ENCODE measurements around the gene PSMA5. TPM values are rescaled to one million over a fixed set of nuclear protein-coding genes. Genes with fewer than 3 reads are reported as not detected.

Gene PSMA5
- total RNA-seq, 1 donor from 2014 or later, result 84.9 TPM

- Mint-ChIP-seq H3K27me3 (ENCODE audit: unreplicated experiment) (peaks cover 4% of the 10 kb centered on the region), H3K9me3 (ENCODE audit: unreplicated experiment) (no peaks in the 10 kb centered on the region), H3K27ac (ENCODE audit: unreplicated experiment) (no peak overlapping the region), H3K4me1 (ENCODE audit: unreplicated experiment) (peaks cover 49% of the 10 kb centered on the region), H3K36me3 (ENCODE audit: low read depth, unreplicated experiment) (no peaks in the 10 kb centered on the region), H3K4me3 (ENCODE audit: unreplicated experiment) (no peak overlapping the region)
- no peak for DNase-seq (ENCODE audit: low spot score)
- TF ChIP-seq CTCF (IDR thresholded peaks at IDR 0.05; ENCODE audit: unreplicated experiment), result no peak
These were observed 34.0 kb downstream of the PSMA5 start for GRCh38 chr1:109392037-109392787.

DNA sequence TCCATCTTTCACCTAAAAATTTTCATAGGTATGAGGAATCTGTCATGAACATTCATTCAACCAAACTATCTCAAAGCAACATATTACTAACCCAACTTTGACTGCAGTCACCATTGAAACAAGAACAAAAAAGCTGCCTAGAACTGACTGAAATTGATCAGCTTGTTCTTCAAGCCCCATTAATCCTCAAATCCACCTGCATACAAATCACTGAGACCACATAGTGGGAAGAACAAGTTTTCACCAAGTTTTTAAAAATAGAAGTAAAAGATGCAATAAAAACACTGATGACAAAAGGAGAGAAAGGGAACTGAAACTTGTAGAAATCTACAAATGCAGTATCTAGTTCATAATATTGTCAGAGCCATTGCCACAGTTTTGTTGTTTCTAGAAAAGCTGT lies 34.6 kb downstream of the PSMA5 start:
- Mint-ChIP-seq H3K36me3 (ENCODE audit: low read depth, unreplicated experiment) (no peaks in the 10 kb centered on the region), H3K4me3 (ENCODE audit: unreplicated experiment) (no peak overlapping the region), H3K27ac (ENCODE audit: unreplicated experiment) (no peak overlapping the region), H3K4me1 (ENCODE audit: unreplicated experiment) (peaks cover 45% of the 10 kb centered on the region), H3K27me3 (ENCODE audit: unreplicated experiment) (no peaks in the 10 kb centered on the region), H3K9me3 (ENCODE audit: unreplicated experiment) (no peaks in the 10 kb centered on the region)
- TF ChIP-seq CTCF (IDR thresholded peaks at IDR 0.05; ENCODE audit: unreplicated experiment), result no peak
- DNase-seq (ENCODE audit: low spot score), result no peak

- TF ChIP-seq CTCF (IDR thresholded peaks at IDR 0.05; ENCODE audit: unreplicated experiment), result no peak
- no peaks in the 10 kb centered on the region for H3K36me3 Mint-ChIP-seq (ENCODE audit: low read depth, unreplicated experiment)
- peaks cover 43% of the 10 kb centered on the region for H3K4me1 Mint-ChIP-seq (ENCODE audit: unreplicated experiment)
- H3K27ac Mint-ChIP-seq (ENCODE audit: unreplicated experiment), result no peak overlapping the region
- H3K9me3 Mint-ChIP-seq (ENCODE audit: unreplicated experiment), result no peaks in the 10 kb centered on the region
- H3K4me3 Mint-ChIP-seq (ENCODE audit: unreplicated experiment), result no peak overlapping the region
- no peaks in the 10 kb centered on the region for H3K27me3 Mint-ChIP-seq (ENCODE audit: unreplicated experiment)
- no peak for DNase-seq (ENCODE audit: low spot score)
These were observed 35.1 kb downstream of the PSMA5 start for GRCh38 chr1:109391157-109391556.

DNA sequence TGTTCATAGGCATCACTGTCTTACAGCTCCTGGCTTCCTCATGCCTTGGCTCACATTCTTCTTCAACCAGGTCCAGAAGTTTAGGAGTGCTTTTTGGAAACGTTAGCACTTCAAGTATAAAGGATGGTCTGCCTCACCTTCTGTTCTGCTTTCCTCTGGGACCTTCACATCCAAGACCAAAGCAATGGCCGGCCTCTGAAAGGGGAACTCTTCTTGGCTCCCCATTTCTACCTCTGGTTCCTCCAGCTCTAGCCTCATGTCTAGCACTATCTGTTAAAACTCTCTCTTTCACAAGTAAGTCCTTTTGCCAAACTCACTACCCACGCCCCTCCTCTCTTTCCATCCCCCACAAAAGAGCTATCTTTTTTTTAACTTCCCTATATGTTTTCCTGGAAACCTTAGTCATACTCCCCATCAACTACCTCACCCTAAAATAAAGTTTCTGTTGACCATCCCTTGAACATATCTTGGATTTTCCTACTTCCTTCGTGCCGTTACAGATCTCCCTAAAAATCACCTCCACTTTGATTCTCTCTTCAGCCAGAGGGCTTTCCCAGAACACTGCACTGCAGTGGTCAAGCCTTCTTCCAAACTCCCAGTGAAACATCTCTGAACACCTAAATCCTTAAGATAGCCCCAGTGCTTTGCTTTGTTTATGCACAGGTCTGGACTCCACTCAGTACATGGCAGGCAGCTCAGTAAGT lies 36.5 kb downstream of the PSMA5 start:
- DNase-seq (ENCODE audit: low spot score), result no peak
- no peak overlapping the region for H3K4me3 Mint-ChIP-seq (ENCODE audit: unreplicated experiment)
- no peak overlapping the region for H3K27ac Mint-ChIP-seq (ENCODE audit: unreplicated experiment)
- H3K4me1 Mint-ChIP-seq (ENCODE audit: unreplicated experiment), result peaks cover 36% of the 10 kb centered on the region
- H3K36me3 Mint-ChIP-seq (ENCODE audit: low read depth, unreplicated experiment), result no peaks in the 10 kb centered on the region
- H3K9me3 Mint-ChIP-seq (ENCODE audit: unreplicated experiment), result no peaks in the 10 kb centered on the region
- no peaks in the 10 kb centered on the region for H3K27me3 Mint-ChIP-seq (ENCODE audit: unreplicated experiment)
- no peak for TF ChIP-seq CTCF (IDR thresholded peaks at IDR 0.05; ENCODE audit: unreplicated experiment)

All from endothelial cell (in vitro differentiated cells).